GM18861 (cell line): ENCODE data around the gene OTULINL.

ENCODE experiments used
- ATAC-seq: cut with Tn5 transposase; IDR thresholded peaks from one replicate; pipeline ENCODE4 v1.9.1; 2021; ENCODE audit not compliant: unreplicated experiment

Gene OTULINL

GRCh38 chr5:14576206-14576605 lies 5.4 kb upstream of the OTULINL start:
- no peak for ATAC-seq

GRCh38 chr5:14577079-14577725 lies 4.4 kb upstream of the OTULINL start:
- no peak for ATAC-seq

- ATAC-seq, result no peak
Observed at GRCh38 chr5:14577971-14578370, 3.6 kb upstream of the OTULINL start.

GRCh38 chr5:14579246-14579645 lies 2.3 kb upstream of the OTULINL start:
- no peak for ATAC-seq

- no peak for ATAC-seq
Observed at GRCh38 chr5:14579731-14580397, 1.7 kb upstream of the OTULINL start.

- ATAC-seq, result no peak
Observed at GRCh38 chr5:14580398-14581034, 1.1 kb upstream of the OTULINL start.

GRCh38 chr5:14581891-14582796 lies 552 bp downstream of the OTULINL start:
- peak; percentile 68 for ATAC-seq

GRCh38 chr5:14582797-14583137 lies 1.2 kb downstream of the OTULINL start:
- no peak for ATAC-seq

GRCh38 chr5:14584848-14585247 lies 3.3 kb downstream of the OTULINL start:
- no peak for ATAC-seq

- ATAC-seq, result no peak
Observed at GRCh38 chr5:14587150-14587549, 5.6 kb downstream of the OTULINL start.

GRCh38 chr5:14588145-14588544 lies 6.6 kb downstream of the OTULINL start:
- no peak for ATAC-seq

- no peak for ATAC-seq
Observed at GRCh38 chr5:14588758-14589543, 7.4 kb downstream of the OTULINL start.

GRCh38 chr5:14590949-14591348 lies 9.4 kb downstream of the OTULINL start:
- ATAC-seq, result no peak

GRCh38 chr5:14591548-14591947 lies 10.0 kb downstream of the OTULINL start:
- ATAC-seq, result no peak

GRCh38 chr5:14593326-14594021 lies 11.9 kb downstream of the OTULINL start:
- ATAC-seq, result no peak

- no peak for ATAC-seq
Observed at GRCh38 chr5:14594378-14595074, 12.9 kb downstream of the OTULINL start.

GRCh38 chr5:14595189-14595588 lies 13.6 kb downstream of the OTULINL start:
- ATAC-seq, result peak; percentile 82

GRCh38 chr5:14595891-14596290 lies 14.3 kb downstream of the OTULINL start:
- ATAC-seq, result no peak

- ATAC-seq, result no peak
Observed at GRCh38 chr5:14597080-14597479, 15.5 kb downstream of the OTULINL start.
